ENCODE data around the gene SH3RF3.

The SH3RF3 gene

DNA sequence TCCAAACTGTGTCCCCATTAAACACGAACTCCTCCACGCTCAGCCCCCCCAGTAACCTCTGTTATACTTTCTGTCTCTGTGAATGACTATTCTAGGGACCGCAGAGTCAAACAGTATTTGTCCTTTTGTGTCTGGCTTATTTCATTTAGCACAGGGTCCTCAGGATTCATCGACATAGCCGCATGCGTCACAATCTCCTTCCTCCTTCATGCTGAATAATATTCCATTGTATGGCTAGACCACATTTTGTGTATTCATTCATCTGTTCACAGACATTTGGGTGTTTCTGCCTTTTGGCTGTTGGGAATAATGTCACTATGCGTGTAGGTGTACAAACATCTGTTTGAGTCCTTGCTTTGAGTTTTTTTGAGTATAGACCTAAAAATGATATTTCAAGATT is 80.9 kb downstream of the SH3RF3 start:
- Histone ChIP-seq H3K27ac (ENCODE audit: low read length) (no peak overlapping the region), H3K9me3 (ENCODE audit: control insufficient read depth, insufficient read depth, low read length) (no peaks in the 10 kb centered on the region), H3K4me3 (ENCODE audit: low read length) (no peak overlapping the region), H3K4me1 (ENCODE audit: control insufficient read depth, insufficient read depth, low read length) (no peaks in the 10 kb centered on the region), H3K27me3 (ENCODE audit: control insufficient read depth, insufficient read depth, low read length) (no peaks in the 10 kb centered on the region), H3K36me3 (ENCODE audit: control insufficient read depth, insufficient read depth, low read length) (no peaks in the 10 kb centered on the region)
- no peak for DNase-seq (ENCODE audit: low read depth, low spot score)
- no CpG with 5 or more reads among the region's 7 CpGs for WGBS (ENCODE audit: insufficient coverage, insufficient read length)

DNA sequence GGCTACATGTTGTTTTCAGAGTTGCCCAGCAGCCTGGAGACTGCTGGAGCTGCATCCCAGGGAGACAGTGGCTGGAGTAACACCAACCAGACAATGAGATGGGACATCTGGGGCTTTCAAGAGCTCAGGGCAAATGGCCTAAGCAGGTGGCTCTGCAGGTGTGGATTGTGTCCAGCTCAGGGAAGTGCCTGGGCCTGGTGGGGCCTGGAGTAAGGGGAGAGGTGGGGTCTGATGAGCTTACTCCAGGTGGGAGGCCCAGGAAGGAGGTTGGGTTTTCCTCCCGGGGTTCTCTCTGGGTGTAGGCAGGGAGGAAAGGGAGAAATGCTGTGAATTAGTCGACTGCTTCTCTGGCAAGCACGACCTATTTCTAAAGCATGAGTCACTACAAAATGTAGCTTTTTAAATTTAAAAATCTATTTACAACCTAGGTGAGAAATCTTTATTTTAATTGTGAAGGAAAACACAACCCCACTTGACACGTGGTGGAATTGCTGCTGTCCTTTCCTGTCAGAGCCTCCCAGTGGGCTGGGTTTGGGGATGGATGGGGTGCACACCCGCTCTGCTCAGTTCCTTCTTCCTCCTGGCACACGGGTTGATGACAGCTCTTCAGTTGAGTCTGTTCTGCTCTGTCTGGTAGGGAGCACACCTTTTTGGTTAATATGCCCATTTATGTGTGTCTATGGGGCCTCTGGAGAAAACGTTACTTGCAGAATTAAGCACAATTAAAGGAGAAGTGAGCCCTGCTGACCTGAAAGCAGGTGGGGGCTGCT is 81.6 kb downstream of the SH3RF3 start:
- H3K27me3 ChIP-seq (ENCODE audit: control insufficient read depth, insufficient read depth, low read length), result no peaks in the 10 kb centered on the region
- DNase-seq (ENCODE audit: low read depth, low spot score), result no peak
- no peaks in the 10 kb centered on the region for H3K9me3 ChIP-seq (ENCODE audit: control insufficient read depth, insufficient read depth, low read length)
- no peaks in the 10 kb centered on the region for H3K4me1 ChIP-seq (ENCODE audit: control insufficient read depth, insufficient read depth, low read length)
- H3K36me3 ChIP-seq (ENCODE audit: control insufficient read depth, insufficient read depth, low read length), result no peaks in the 10 kb centered on the region
- no peak overlapping the region for H3K4me3 ChIP-seq (ENCODE audit: low read length)
- no CpG with 5 or more reads among the region's 7 CpGs for WGBS (ENCODE audit: insufficient coverage, insufficient read length)
- no peak overlapping the region for H3K27ac ChIP-seq (ENCODE audit: low read length)

DNA sequence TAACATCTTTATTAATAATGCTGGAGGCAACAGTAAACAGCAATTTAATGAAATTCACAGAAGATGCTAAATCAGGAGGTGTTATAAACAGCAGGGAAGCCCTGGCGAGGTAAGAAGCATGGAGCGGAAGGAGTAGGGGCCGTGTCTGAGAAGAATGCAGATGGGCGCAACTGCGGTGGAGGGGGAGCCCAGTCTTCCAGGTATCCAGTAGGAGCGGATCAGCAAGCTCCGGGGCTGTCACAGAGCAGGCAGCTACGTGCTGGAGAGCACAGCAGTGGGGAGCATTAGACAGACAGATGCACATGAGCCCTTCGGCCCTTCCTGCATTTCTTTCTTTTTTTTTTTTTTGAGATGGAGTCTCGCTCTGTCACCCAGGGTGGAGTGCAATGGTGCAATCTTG is 82.3 kb downstream of the SH3RF3 start:
- no peak for DNase-seq (ENCODE audit: low read depth, low spot score)
- WGBS (ENCODE audit: insufficient coverage, insufficient read length), result no CpG with 5 or more reads among the region's 10 CpGs
- Histone ChIP-seq H3K4me3 (ENCODE audit: low read length) (no peak overlapping the region), H3K9me3 (ENCODE audit: control insufficient read depth, insufficient read depth, low read length) (no peaks in the 10 kb centered on the region), H3K27me3 (ENCODE audit: control insufficient read depth, insufficient read depth, low read length) (no peaks in the 10 kb centered on the region), H3K36me3 (ENCODE audit: control insufficient read depth, insufficient read depth, low read length) (no peaks in the 10 kb centered on the region), H3K4me1 (ENCODE audit: control insufficient read depth, insufficient read depth, low read length) (no peaks in the 10 kb centered on the region), H3K27ac (ENCODE audit: low read length) (no peak overlapping the region)

DNA sequence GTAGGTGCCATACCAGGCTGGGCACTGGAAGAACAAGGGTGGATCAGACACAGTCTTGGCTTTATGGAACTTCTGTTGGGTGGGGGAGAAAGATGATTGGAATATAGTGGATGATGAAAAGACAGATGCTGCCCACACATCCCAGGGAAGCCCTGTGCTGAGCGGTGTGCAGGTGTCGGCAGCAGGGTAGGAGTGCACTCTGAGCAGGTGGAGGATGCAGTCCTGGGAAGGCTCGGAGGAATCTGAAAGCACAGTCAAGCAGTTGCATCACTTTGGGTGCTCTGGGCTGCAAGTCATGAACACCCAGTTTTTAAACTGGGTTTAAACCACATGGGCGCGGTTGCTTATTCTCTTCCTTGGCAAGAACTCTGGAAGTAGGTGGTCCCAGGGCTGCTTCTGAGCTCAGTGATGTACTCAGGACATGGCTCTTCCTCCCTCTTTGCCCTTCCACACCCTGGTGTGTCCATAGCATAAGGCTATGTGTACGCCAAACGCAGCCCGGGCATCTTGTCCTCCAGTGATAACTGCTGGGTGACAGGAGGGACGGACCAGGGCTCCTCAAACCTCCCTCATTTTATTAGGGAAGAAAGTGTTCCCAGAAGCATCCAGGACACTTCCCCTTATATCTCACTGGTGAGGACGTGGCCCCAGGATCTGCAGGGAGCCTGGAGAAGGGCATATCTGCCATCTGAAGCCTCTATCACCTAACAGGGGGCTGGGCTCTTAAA is 84.0 kb downstream of the SH3RF3 start:
- no peak for DNase-seq (ENCODE audit: low read depth, low spot score)
- no peak overlapping the region for H3K27ac ChIP-seq (ENCODE audit: low read length)
- no peaks in the 10 kb centered on the region for H3K27me3 ChIP-seq (ENCODE audit: control insufficient read depth, insufficient read depth, low read length)
- no peak overlapping the region for H3K4me3 ChIP-seq (ENCODE audit: low read length)
- no peaks in the 10 kb centered on the region for H3K9me3 ChIP-seq (ENCODE audit: control insufficient read depth, insufficient read depth, low read length)
- H3K36me3 ChIP-seq (ENCODE audit: control insufficient read depth, insufficient read depth, low read length), result no peaks in the 10 kb centered on the region
- no peaks in the 10 kb centered on the region for H3K4me1 ChIP-seq (ENCODE audit: control insufficient read depth, insufficient read depth, low read length)
- WGBS (ENCODE audit: insufficient coverage, insufficient read length), result no CpG with 5 or more reads among the region's 10 CpGs

DNA sequence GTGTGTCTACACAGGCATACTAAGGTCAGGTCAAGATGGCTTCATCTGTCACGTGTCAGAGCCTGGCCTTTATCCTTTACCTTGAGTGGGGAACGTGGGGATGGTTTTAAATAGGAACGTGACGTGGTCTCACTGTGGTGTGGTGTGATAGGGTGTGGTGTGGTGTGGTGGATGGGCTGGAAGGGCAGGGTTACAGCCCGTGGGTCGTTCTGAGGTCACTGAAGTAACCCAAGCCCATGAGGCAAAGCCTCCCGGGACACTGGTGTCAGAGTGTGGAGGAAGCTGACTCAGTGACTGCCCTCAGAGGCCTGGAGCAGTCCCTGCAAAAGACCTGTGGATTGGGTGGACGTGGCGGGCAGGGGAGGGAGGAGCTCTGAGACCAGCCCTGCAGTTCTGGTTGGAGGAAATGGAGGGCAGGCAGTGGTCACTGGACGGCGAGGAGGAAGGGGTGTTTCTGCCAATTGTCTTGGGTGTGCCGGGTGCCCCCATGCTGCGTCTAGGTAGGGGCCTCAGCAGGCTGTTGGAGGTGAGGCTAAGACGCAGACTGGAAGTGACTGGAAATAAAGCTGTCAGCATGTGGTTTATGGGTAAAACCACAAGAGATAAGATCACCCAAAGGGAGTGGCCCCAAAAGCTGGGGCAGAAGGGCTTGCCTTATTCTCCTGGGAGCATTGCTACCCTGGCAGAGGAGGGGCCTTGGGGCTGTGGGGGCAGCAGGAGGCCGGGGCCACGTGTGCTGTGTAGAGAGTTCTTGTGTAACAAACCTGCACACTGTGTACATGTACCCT is 84.8 kb downstream of the SH3RF3 start:
- no peak overlapping the region for H3K4me3 ChIP-seq (ENCODE audit: low read length)
- H3K9me3 ChIP-seq (ENCODE audit: control insufficient read depth, insufficient read depth, low read length), result no peaks in the 10 kb centered on the region
- H3K36me3 ChIP-seq (ENCODE audit: control insufficient read depth, insufficient read depth, low read length), result no peaks in the 10 kb centered on the region
- H3K27ac ChIP-seq (ENCODE audit: low read length), result no peak overlapping the region
- WGBS (ENCODE audit: insufficient coverage, insufficient read length), result 100% methylated on average over 2 of the region's 16 CpGs
- DNase-seq (ENCODE audit: low read depth, low spot score), result no peak
- H3K27me3 ChIP-seq (ENCODE audit: control insufficient read depth, insufficient read depth, low read length), result no peaks in the 10 kb centered on the region
- no peaks in the 10 kb centered on the region for H3K4me1 ChIP-seq (ENCODE audit: control insufficient read depth, insufficient read depth, low read length)

DNA sequence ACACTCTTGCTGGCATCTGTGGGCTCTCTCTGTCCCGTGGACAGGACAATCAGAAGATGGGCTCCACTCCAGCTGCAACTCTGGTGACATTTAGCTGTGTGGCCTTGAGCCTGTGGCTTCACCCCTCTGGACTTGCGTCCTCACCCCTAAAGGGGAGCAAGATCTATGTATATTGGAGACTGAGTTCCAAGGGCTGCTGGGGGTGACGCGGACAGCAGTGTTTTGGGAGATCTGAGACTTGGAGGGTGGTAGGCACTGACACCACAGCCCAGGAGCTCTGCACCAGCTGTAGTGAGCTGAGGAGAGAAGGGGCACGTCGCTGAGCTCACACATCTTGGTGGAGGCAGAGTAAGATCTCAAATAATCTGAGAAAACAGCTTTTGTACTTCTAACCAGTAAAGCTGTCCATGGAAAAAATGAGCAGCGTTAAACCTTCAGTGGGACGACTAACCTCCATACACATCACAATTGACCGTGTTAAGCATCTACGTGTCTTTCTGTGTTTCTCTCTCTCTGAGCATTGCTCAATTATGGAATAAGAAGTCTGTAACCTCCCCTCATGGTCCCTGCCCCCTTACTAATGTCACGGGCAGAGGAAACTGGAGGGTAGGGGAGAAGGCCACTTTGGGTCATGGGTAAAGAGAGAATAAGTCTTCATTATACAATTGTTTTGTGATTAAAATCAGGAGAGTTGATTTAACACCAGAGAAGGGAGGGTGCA is 85.8 kb downstream of the SH3RF3 start:
- WGBS (ENCODE audit: insufficient coverage, insufficient read length), result no CpG with 5 or more reads among the region's 11 CpGs
- Histone ChIP-seq H3K4me3 (ENCODE audit: low read length) (no peak overlapping the region), H3K36me3 (ENCODE audit: control insufficient read depth, insufficient read depth, low read length) (no peaks in the 10 kb centered on the region), H3K27ac (ENCODE audit: low read length) (no peak overlapping the region), H3K4me1 (ENCODE audit: control insufficient read depth, insufficient read depth, low read length) (no peaks in the 10 kb centered on the region), H3K27me3 (ENCODE audit: control insufficient read depth, insufficient read depth, low read length) (no peaks in the 10 kb centered on the region), H3K9me3 (ENCODE audit: control insufficient read depth, insufficient read depth, low read length) (no peaks in the 10 kb centered on the region)
- no peak for DNase-seq (ENCODE audit: low read depth, low spot score)

DNA sequence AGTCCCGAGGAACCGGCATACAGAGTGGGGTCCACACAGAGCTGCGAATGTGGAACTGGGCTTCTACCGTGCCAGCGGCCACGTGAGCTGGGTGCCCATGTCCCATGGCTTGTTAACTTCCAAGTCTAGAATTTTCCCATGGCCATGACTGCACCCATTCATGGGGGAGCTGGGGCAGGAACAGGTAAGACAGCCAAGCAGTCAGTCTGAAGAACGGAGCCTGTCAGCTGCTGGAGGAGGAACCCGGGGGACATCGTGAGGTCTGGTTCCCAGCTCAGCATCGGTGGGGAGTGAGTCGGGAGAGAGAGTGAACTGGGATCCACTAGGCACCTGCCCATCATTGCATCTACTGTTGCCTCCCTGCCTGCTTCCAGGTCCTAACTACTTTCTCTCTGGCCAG is 86.9 kb downstream of the SH3RF3 start:
- Histone ChIP-seq H3K9me3 (ENCODE audit: control insufficient read depth, insufficient read depth, low read length) (no peaks in the 10 kb centered on the region), H3K27ac (ENCODE audit: low read length) (no peak overlapping the region), H3K4me1 (ENCODE audit: control insufficient read depth, insufficient read depth, low read length) (no peaks in the 10 kb centered on the region), H3K27me3 (ENCODE audit: control insufficient read depth, insufficient read depth, low read length) (no peaks in the 10 kb centered on the region), H3K4me3 (ENCODE audit: low read length) (no peak overlapping the region), H3K36me3 (ENCODE audit: control insufficient read depth, insufficient read depth, low read length) (no peaks in the 10 kb centered on the region)
- DNase-seq (ENCODE audit: low read depth, low spot score), result no peak
- no CpG with 5 or more reads among the region's 11 CpGs for WGBS (ENCODE audit: insufficient coverage, insufficient read length)

DNA sequence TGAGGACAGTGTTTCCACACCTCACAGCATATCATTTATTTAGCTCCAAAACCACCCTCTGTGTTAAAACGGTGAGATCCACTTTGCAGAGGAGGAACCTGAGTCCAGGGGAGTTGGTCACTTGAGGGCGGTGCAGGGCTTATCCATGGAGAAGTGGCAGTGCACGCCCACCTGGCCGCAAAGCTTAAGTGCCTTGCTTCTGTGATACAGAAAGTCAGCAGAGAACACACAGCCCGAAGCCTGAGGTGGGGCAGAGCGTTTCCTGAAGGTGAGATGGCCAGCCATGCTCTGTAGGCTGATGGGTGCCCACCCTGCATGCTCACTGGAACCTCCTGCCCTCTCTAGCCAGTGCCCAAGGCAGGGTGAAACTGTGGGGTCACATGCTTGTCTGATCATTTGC is 87.3 kb downstream of the SH3RF3 start:
- H3K27ac ChIP-seq (ENCODE audit: low read length), result no peak overlapping the region
- no peak overlapping the region for H3K4me3 ChIP-seq (ENCODE audit: low read length)
- H3K4me1 ChIP-seq (ENCODE audit: control insufficient read depth, insufficient read depth, low read length), result no peaks in the 10 kb centered on the region
- no peaks in the 10 kb centered on the region for H3K27me3 ChIP-seq (ENCODE audit: control insufficient read depth, insufficient read depth, low read length)
- no peak for DNase-seq (ENCODE audit: low read depth, low spot score)
- no peaks in the 10 kb centered on the region for H3K9me3 ChIP-seq (ENCODE audit: control insufficient read depth, insufficient read depth, low read length)
- no peaks in the 10 kb centered on the region for H3K36me3 ChIP-seq (ENCODE audit: control insufficient read depth, insufficient read depth, low read length)
- WGBS (ENCODE audit: insufficient coverage, insufficient read length), result no CpG with 5 or more reads among the region's 6 CpGs

DNA sequence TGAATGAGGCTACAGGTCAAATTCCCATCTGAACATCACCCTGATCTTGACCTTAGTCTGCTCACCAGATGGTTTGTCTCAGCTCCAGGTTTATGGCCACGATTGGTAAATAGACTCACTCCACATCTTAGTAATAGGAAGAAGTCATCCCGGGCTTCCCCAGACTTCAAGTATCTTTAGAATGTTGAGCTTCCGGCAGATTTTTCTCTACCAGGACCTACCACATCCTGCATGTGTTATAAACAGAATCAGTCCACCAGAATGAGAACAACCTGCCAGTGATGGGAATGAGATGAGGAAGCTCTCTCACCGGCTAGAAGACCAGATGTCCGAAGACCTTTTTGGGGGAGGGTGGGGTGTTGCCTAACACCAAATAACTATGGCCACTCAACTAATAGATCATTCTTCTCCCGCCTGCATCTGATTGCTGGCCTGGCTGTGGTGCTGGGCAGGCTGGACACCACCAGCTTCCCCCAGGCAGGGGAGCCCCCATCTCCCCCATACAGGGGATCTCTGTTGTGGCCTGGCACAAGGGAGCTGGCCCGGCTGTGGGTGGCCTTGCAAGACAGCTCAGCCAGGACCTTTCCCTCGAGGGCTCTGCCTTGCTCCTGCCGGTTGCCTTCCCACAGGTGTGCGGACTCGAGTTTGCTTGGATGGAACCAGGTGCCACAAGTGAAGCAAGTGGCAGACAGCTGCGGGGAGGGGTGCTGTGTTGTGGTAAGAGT is 88.5 kb downstream of the SH3RF3 start:
- H3K4me3 ChIP-seq (ENCODE audit: low read length), result no peak overlapping the region
- H3K4me1 ChIP-seq (ENCODE audit: control insufficient read depth, insufficient read depth, low read length), result no peaks in the 10 kb centered on the region
- H3K9me3 ChIP-seq (ENCODE audit: control insufficient read depth, insufficient read depth, low read length), result no peaks in the 10 kb centered on the region
- no peak overlapping the region for H3K27ac ChIP-seq (ENCODE audit: low read length)
- no peak for DNase-seq (ENCODE audit: low read depth, low spot score)
- no CpG with 5 or more reads among the region's 12 CpGs for WGBS (ENCODE audit: insufficient coverage, insufficient read length)
- no peaks in the 10 kb centered on the region for H3K36me3 ChIP-seq (ENCODE audit: control insufficient read depth, insufficient read depth, low read length)
- H3K27me3 ChIP-seq (ENCODE audit: control insufficient read depth, insufficient read depth, low read length), result no peaks in the 10 kb centered on the region

Data from iPS DF 6.9 (cell line).